CD4-positive, alpha-beta T cell treated with Interleukin-6 at 100 ng/mL for 8 hours (primary cell): ENCODE data around the gene KRT81.
A peak's percentile ranks its signal among the peaks of the same experiment; 100 is the strongest.
"Not testable (repeated sequence)": the region's sequence is repeated elsewhere in the genome, so short reads cannot be mapped to it uniquely, and the experiment has no call there.

Source experiments
- DNase-seq: peaks from one replicate; pipeline ENCODE4 v3.0.0-alpha.2; 2020; ENCODE audit warnings: mixed read lengths, low spot score

The KRT81 gene

GRCh38 chr12:52296572-52297215 is 5.4 kb upstream of the KRT81 start:
- DNase-seq, result no peak

- DNase-seq, result no peak
Measured at GRCh38 chr12:52295663-52296062, 4.3 kb upstream of the KRT81 start.

DNA sequence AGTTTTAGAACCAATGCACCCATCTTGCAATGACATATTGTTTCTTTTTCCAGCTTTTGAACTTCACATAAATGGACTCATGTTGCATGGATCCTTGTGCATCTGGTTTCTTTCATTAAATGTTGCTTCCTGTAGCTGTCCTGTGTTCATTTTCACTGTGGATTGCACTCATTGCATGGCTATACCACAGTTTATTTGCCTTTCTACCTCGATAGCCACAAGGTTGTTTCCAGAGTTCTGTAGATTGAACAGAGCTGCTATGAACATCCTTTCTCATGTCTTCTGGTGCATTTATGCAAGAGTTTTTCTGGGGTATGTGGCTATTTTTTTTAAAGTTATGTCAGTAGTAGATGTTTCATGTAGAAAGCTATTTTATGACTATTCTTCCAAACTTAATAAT is 3.5 kb upstream of the KRT81 start:
- DNase-seq, result no peak

DNA sequence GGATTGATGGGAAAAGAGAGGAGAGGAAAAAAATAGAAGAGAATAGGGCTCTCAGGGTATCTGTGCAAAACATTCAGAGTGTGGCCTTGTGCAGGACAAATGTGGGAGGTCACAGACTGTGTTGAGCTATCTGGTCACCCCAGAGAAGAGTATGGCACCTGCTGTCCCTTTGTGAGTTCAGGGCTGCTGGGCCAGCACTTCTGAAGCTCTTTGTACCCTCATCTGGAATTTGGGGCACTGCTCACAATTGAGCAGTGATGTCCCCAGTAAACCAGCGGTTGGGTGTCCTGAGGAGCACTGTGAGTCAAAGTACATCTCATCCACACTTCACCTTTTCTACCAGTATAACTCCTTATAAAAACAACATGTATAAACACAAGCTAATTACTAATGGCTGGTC is 2.6 kb upstream of the KRT81 start:
- no peak for DNase-seq

- DNase-seq, result not testable (repeated sequence)
Measured at GRCh38 chr12:52290483-52291134, 725 bp downstream of the KRT81 start.

GRCh38 chr12:52287816-52288805 is 3.2 kb downstream of the KRT81 start:
- DNase-seq, result not testable (repeated sequence)

GRCh38 chr12:52286857-52287785 is 4.2 kb downstream of the KRT81 start:
- not testable (repeated sequence) for DNase-seq

DNA sequence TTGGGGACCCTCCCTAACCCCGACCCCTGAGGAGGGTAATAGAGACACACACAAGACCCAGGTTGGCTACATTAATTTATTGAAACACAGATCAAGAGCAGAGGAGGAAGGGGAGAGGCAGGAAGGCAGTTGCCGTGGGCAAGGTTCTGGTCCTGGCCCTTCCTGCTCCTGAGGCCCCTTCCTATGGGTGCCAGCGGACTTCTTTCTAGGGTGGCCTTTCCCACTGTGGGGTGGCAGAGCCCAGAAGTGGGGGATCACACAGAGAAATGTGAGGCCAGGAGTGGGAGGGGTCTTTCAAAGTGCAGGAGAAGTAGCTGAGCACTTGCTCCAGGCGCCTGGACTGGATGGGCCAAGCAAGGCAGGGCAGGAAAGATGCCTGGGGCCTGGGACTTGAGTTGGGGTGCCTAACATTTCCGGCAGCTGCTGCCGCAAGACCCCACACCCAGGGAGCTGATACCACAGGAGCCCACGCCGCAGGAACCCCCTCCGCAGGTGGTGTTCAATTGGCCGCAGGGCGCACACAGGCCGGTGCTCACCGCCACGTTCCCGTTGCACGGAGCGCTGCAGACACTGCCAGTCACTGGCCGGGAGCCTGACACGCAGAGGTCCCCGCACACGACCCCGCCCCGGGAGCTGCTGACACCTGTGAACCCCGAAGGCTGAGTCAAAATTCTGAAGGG is 5.3 kb downstream of the KRT81 start:
- no peak for DNase-seq

DNA sequence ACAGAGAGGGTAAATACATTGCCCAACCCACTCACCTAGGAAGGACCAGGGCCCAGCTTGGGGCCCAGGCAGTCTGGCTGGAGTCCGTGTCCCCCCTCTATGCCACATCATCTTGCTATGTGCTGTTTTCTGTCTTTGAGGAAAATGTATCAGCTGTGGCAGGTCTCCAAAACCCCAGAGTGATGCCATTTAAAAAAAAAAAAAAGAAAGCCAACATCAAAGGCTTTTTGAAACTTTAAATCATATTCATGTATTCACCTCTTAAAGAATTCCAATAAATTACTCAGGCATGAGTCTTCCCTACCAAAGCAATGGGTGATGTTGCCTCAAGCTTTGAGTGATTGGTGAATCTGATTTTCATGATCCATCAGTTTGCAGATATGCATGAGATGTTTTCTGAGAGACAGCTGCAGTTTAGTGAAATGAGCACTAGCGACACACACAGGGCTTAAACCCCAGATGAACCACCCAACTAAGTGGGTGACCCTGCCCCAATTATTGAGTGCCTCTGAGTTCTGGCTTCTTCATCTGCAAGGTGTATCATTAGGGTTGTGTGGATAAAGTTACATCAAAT is 6.1 kb downstream of the KRT81 start:
- DNase-seq, result no peak

GRCh38 chr12:52284562-52285171 is 6.7 kb downstream of the KRT81 start:
- DNase-seq, result no peak

DNA sequence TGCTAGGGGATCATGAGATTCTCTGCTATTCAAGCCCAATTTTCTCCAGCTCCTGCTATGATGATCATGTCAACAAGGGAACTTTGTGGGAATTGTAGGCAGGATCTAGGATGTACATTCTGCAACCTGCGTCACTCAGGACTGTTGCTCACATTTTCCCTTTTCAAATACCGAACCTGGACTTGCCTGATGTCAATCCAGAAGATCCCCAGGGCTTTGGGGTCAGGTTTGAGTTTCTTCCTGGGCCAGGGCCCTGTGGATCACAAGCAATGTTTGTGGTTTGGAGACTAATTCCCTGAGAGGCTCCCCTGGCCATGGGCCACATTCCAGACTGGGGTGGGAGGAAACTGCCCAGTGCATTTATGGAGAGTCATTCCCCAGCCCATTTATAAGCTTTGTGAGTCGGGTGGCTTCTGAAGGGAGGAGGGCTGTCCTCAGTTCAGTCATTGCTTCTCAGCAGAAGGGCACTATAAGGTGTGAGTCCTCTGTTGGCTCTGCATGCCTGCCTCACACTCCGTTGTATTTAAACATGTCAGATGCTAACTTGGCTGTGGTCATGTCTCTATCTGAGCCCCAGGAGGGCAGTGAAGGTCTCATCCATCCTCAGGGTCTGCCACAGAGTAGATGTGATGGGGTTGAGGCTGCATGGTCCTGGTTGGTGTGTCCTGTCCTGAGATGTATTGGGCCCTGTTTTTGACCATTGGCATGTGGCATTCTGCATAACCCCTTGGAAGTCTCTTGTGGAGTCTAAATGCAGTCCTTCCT is 10.4 kb downstream of the KRT81 start:
- DNase-seq, result no peak

GRCh38 chr12:52280319-52280795 is 11.0 kb downstream of the KRT81 start:
- no peak for DNase-seq

DNA sequence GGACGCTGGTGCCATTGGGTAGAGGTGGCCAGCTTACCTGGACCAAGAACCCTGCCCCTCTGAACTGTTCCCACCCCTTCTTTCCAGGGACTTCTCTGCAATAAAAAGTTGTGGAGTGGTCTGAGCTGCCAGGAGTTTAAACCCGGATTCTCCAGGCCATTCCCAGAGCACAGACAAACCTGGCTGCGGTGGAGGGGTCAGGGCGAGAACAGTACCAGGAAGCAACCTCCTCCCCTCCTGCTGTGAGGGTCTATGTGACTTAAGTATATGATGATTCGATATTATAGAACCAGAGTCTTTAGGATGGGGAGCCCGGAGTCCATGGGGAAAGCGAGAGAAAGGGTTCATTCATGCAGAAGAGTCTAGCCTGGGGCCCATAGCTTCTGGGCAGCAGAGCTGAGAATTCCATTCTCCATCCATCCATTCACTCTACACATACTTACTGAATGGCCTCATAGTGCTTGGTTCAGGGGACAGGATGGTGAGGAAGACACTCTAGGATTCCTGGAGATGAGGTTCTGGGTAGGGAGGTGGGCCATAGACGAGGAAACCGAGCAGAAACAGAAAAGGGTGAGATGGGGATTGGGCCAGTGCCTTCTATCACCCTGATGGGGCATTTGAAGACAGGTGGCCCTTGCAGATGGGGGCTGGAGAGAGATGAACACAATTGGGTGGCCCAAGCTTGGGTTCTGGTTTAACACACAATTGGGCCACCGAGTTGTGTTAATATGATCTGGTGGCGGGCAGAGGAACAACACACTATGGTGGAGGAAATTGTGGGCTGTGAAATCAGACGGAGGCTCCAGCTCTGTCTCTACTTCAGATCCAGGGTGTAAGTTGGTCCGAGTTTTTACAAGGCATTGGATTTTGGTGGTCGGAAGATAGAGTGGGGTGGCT is 11.7 kb downstream of the KRT81 start:
- DNase-seq, result no peak

DNA sequence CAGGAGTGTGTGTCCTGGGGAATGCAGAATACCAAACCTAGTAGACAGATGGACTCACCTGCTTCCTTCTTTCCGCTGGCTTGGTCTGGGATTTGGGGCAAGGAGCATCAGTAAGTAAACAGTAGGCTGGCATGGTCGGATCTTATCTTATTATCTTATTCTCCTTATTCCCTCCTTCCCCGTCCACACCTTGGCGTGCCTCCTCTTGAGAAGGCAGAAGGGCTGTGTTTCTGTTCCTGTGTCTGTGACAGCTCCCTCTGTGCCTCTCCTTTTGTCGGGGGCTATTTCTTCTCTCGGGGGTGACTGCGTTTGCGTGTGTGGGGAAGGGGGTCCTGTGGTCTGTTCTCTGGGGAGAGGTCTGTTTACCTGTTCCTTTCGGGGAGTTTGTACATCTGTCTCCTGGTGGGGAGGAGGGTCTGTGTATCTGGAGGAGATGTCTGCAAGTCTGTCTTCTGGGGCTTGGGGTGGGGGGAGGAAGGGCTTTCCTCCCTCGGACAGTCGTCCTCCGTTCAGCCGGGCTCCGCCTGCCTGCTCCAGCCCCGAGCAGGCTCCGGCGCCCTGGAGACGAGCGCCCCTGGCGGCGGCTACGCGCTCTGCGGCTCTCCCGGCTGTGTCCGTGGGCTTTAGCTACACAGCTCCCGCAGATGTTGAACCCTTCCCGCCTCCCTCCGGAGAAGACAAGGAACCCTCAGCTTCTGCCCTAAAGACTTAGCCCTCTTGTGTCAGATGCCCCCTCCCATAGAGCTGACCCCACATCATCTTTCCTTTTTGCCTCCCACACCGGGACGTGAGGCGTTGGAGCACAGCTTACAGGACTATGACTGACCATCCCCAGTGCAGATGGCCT is 12.5 kb downstream of the KRT81 start:
- DNase-seq, result peak; percentile 59

DNA sequence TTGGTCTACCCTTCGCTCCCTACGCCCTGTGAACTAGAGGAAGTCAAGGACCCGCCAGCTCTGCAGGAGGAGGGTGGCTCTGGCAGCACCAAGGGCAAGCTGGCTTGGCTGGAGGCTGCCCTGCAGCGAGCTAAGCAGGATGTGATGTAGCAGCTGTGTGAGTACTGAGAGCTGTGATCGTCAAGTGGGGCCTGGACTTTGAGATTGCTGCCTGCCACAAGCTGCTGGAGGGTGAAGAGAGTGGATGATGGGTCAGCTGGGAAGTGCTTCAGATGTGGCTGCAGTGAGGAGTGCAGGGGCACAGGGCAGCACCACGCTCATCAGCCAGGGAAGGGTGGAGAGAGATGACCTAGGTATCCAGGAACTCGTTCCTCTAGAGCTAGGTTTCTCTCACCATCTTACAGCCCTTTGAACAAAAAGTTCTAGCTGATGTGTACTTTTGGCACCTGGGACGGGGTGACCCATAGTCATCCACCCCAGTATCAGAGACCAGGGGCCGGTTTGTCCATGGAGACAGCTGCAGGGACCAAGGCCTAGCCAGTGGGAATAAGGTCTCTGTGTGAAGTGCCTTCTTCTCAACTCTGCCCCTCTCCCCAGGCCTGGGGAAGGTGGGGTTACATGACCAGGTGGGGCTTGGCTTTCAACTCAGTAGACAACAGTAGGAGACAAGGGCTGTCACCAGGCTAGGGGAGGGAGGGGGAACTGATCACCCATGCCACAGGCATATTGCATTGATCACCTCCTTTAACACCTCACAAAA is 13.7 kb downstream of the KRT81 start:
- DNase-seq, result no peak

- no peak for DNase-seq
Measured at GRCh38 chr12:52275686-52276085, 15.6 kb downstream of the KRT81 start.
